MM.1S (cell line): ENCODE data around the gene HS1BP3.

Source experiments
- EZH2 ChIP-seq: fragments of 300-600 bp; sonication (generic); optimal IDR thresholded peaks from 2 replicates; pipeline ENCODE3; 2017; ENCODE audit warnings: low read depth, mild to moderate bottlenecking, antibody characterized with exemption, low read length, mixed read lengths
- TF ChIP-seq, protein P1 (sequence below): fragments of 300-600 bp; sonication (generic); IDR thresholded peaks from 2 replicates; pipeline ENCODE4 v1.5.1; 2016; ENCODE audit warnings: antibody characterized with exemption, low read length, mixed read lengths

DNA sequence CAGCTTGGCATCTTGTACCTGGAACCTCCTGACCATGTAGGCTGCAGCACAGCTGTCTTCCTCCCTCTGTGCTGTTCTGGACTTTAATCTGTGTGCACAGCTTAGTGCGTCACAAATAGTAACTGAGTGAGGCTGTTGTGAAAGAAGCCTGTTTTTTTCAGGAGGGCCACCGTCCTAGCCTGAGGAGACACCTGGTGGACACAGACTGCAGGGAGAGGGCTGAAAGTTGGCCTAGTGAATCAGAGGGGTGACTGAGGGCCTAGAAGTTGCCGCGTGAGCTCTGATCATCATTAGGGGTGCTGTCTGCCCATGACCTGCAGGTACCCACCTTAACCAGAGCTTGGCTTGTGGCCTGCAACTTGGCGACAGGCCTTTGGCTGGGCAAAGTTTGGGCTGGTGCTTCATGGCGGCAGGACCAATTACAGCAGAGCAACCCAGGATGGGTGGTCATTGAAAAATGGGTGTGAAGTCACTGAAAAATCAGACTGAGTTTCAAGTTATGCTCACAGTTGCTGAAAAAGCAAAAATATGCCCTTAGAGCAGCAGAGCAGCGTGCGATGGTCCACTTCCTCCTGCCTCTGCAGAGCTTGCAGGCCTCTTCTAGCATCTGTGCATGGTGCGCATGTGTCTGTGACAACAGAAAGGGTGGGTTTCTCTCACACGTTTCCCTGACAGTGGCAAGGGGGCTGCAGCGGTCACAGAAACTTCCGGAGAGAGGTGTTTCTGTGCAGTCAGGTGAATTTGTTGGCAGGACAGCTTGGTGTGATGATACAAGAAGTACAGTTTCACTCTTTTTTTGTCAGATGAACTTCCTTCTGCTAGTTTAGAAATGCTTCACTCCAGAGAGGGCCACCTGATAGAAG is 25.7 kb upstream of the HS1BP3 start:
- TF ChIP-seq, protein P1, sequence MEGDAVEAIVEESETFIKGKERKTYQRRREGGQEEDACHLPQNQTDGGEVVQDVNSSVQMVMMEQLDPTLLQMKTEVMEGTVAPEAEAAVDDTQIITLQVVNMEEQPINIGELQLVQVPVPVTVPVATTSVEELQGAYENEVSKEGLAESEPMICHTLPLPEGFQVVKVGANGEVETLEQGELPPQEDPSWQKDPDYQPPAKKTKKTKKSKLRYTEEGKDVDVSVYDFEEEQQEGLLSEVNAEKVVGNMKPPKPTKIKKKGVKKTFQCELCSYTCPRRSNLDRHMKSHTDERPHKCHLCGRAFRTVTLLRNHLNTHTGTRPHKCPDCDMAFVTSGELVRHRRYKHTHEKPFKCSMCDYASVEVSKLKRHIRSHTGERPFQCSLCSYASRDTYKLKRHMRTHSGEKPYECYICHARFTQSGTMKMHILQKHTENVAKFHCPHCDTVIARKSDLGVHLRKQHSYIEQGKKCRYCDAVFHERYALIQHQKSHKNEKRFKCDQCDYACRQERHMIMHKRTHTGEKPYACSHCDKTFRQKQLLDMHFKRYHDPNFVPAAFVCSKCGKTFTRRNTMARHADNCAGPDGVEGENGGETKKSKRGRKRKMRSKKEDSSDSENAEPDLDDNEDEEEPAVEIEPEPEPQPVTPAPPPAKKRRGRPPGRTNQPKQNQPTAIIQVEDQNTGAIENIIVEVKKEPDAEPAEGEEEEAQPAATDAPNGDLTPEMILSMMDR = peak; percentile 69
- TF ChIP-seq EZH2 = no peak
